Measurements from ENCODE around the gene SNX5.

Gene SNX5

DNA sequence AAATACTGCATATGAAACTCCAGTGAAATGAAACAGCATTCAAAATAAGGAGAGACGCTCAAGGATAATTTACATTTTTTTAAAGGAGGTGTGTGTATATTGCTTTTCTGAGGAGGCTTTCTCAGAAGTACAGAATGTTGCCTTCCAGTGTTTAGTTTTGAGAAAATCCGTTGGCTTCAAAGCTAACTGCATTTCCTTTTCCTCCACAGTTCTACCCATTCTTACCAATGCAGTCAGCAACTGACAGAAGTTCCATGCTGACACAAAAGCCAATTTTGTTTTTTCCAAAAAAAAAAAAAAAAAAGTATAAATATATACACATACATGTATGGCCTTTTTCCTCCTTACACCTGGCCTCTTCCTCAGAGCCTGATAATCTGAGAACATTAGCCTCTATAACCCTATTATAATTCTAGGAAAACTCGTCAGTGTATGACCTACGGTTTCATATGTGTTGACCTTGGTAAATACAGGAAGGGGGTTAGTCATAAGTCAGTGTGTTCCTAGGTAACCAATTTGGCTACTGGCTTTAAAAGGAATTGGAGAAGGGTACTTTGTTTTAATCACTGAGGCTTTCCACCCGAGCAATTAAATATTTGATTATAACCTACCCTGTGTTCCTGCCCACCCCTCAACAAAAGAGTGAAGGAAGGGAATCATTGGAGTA lies 24.4 kb upstream of the SNX5 start:
- DNase-seq (ENCODE audit: low read depth in 3 of 3) = no peak

DNA sequence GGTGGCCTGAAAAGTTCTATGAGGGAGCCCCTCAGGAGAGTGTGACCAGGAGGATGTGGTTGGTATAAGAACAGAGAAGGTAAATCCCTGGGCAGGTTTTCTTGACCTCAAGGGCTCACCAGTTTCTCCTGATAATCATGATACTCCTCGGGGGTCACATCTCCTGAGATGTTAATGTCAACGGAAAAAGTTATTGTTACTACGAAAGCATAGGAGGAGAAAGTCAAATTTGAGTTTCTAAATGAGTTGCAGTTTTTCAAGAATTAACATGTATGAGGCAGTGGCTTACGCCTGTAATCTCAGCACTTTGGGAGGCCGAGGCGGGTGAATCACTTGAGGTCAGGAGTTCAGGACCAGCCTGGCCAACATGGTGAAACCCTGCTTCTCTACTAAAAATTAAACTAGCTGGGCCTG lies 23.6 kb upstream of the SNX5 start:
- peak in 2 of 3 experiments; percentile 18 to 53 for DNase-seq (ENCODE audit: low read depth in 3 of 3)

DNA sequence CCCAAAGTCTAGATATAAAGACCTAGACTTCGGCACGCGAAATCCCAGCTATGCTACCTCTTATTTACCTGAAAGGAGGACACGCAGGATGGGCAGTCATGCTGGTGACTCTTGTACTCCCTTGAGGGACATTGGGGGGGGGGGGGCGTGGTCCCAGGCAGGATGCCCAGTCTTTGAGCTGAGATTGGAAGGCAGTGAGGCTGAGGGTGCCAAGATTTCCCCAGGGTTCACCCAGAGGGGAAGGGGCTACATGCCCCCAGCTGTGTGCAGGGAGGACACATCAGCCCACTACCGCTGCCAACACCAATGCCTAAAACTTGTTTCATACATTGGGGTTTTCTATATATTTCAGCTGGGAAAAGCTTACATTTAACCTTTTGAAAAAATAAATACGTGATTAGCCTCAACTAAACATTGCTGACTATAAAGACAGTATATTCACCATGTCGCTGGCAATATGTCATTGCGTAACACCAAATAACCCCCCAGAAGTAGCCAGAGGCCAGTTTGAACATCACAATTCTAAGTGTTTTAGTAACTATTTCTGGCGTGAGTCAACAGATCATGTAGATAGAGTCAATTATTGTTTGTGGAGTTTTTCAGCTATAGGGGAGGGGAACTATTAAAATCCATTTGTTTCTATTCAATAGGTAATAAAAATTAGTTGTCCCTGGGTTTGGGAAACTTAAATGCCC lies 21.8 kb upstream of the SNX5 start:
- DNase-seq (ENCODE audit: low read depth in 3 of 3) = no peak

DNA sequence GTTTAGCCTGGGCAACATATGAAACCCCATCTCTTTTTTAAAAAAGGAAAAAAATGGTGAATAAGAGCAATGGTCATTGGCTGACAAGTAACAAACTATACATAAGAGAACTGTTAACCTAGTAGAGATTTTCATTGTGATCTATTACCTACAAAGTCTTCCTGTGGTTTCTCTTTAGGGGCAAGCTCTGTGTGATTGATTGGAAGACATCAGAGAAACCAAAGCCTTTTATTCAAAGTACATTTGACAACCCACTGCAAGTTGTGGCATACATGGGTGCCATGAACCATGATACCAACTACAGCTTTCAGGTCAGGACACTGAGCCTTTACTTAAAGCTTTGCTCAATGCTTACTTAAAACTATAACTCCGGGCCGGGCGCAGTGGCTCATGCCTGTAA lies 19.4 kb upstream of the SNX5 start:
- DNase-seq (ENCODE audit: low read depth in 3 of 3) = no peak

DNA sequence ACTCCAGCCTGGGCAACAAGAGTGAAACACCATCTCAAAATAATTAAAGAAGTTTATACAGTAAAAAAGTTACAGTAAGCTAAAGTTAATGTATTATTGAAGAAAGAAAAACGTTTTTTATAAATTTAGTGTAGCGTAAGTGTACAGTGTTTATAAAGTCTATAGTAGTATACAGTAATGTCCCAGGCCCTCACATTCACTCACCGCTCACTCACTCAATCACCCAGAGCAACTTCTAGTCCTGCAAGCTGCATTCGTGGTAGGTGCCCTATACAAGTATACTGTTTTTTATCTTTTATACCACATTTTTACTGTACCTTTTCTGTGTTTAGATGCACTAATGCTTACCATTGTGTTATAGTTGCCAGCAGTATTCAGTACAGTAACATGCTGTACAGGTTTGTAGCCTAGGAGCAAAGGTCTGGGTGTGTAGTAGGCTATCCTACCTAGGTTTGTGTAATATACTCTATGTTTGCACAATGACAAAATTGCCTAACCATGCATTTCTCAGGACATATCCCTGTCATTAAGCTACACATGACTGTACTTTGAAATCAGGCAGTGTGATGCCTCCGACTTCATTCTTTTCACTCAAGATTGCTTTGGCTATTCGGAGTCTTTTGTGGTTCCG lies 16.9 kb upstream of the SNX5 start:
- no peak for DNase-seq (ENCODE audit: low read depth in 3 of 3)

DNA sequence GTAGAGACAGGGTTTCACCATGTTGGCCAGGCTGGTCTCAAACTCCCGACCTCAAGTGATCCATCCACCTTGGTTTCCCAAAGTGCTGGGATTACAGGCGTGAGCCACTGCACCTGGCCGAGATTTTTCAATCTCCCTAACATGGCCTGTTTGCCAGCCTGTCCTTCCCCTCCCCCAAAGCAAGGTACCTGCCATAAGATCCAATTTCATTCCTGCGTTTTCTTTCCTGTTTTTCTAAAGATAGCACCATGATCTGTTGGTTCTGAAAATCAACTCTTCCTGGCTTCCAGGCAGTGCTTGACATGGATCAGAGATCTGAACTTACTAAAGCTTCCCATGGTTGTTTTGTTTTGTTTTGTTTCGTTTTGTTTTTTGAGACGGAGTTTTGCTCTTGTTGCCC lies 7.7 kb upstream of the SNX5 start:
- no peak for DNase-seq (ENCODE audit: low read depth in 3 of 3)

DNA sequence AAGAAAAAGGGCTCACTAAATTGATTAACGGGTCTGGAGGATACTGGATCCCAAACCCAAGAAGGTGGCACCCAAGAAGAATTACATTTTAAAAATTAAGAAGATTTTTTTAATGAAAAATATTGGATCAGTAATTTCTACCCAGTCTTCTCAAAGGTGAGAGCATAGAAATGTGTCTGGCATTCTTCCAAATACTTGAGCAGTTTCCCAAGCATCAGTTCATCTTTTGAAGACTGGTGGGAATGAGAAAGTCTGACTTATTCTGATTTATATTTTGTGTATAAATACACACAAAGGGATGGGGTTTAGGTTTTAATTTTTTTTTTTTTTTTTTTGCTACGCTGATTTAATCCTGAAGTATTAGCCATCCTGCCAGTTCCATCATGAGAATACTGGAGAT lies 3.5 kb upstream of the SNX5 start:
- DNase-seq (ENCODE audit: low read depth in 3 of 3) = no peak

DNA sequence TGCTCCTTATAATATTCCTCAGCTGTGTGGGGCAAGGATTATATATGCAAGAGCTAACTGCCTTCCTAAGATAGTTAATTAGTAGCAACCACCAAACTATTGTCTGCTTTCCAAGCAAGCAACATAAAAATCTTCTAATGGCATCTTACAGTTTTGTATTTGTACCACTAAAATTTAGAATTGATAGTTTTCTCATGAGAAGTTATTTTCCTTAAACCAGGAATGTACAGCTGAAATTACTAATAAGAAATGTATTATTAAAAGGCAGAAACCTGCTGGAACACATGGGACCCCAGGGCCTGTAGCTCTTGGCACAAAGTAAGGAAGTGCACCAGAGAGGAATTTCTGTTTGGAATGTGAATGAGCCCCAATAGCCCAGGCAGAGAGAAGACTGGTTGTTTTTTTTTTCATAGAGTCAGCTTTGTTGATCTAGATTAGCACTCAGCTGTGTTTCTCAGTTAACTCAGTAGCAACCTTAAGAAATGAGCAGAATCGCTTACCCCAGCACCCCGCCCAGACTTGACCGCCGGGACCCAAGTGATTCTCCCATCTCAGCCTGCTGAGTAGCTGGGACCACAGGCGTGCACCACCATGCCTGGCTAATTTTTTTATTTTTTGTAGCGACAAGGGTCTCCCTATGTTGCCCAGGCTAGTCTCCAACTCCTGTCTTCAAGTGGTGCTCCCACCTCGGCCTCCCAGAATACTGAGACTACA lies 2.9 kb upstream of the SNX5 start:
- DNase-seq (ENCODE audit: low read depth in 3 of 3) = no peak

DNA sequence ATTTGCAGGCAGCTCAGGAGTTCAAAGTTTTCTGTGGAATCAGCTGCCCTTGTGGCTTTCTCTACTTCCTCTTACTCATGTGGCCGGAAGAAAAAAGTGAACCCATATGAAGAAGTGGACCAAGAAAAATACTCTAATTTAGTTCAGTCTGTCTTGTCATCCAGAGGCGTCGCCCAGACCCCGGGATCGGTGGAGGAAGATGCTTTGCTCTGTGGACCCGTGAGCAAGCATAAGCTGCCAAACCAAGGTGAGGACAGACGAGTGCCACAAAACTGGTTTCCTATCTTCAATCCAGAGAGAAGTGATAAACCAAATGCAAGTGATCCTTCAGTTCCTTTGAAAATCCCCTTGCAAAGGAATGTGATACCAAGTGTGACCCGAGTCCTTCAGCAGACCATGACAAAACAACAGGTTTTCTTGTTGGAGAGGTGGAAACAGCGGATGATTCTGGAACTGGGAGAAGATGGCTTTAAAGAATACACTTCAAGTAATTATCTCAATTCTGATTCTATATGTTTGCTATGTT lies 1.4 kb upstream of the SNX5 start:
- DNase-seq (ENCODE audit: low read depth in 3 of 3) = no peak

DNA sequence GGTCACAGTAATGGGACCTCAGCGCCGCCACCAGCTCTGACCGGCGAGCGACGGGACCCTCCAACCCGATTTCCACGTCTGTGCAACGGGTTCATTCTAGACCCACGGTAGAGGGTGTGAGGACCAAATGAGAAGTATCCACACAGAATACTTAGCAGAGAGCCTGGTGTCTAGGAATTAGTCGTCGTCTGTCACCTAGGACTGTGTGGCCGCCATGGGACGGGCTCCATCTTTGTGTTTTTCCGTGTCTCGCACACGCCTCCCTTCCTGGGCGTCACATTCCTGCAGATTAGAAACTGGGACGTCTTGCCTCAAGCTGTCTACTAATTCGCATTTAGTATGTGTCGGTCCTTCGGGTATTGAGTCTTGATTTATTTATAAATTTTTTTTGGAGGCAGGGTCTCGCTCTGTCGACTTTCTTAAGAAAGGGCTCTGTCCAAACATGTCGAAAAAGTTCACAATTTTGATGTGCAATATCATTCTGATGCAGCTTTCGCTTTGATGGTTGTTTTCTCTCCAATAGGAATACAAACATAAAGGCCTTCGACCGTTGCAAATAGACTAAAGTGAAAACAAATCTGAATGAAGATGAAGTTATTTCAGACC lies 787 bp upstream of the SNX5 start:
- DNase-seq (ENCODE audit: low read depth in 3 of 3) = peak in 1 of 3 experiments; percentile 40

DNA sequence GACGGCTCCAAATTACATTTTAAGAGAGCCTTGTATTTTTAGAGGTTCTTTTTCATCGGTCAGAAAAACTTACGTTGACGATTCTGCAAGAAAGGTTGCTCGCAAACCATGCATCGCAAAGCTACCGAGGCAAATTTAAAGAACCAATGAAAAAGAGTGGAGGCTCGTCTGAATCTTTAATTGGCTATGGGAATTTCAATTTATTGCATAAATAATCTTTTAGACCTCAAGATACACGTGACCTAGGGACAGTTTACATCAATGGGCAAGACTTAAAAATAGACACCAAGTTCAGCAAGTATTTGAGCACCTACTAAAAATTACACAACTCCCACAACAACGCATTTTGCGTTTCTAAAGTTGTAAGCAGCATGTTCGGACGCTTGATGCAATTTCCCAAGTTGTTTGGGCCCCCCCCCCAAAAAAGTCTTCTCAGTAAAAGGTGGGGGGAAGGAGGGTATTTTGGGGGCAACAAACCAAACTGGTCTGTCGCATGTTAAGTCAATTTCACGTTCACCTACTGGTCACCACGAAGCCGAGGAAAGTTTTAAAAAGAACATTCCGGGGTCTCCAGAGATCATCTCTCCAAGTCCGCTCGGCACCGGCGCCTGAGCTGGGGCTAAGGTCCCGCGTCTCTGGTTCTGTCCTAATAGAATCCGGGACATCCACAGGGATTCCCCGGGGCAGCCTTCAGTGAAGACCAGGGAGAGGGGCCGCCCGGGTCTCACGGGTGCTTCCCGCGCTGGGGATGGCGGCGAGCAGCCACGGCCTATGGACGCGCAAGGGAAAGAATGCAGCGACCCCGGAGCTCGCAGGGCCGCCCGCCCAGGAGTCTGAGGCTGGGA lies 851 bp downstream of the SNX5 start:
- DNase-seq (ENCODE audit: low read depth in 3 of 3) = peak in 1 of 3 experiments; percentile 24

DNA sequence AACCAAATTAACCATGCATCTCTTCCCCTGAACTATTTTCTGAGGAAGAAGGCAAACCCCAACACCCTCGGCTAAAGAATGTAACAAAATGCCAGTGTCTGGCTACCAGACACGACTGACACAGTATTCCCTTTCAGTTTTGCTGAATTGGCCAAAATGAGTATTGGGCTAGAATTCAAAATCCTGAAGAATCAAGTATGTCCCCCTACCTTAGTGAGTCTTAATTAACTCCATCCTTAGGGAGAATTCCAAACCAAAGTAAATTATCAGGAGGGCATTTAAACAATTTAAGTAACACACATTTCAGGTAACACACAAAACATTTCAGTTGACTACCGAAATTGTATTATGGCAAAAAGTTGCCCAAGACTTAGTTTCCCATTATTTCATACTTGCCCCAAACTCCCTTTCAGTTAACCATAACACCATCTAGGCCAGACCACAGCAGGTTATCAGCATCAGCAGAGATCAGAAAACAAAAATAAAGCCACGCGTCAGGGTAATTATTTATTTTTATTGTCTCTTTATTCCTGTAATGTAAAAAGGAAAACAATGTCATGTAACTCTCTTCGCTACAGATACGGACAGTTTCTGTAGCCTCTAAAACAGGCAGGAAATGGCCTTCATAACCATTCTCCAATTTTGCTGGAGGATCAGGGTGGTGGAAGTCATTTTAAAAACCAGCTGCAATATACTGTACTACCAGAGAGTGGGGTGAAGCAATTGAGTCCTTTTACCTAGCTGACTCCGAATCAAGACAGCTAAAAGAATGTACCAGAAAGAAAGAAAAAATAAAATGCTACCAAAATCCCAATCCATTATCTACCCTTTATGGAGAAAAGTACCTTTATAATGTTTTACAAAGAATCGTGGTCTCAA lies 1.9 kb downstream of the SNX5 start:
- DNase-seq (ENCODE audit: low read depth in 3 of 3) = no peak

DNA sequence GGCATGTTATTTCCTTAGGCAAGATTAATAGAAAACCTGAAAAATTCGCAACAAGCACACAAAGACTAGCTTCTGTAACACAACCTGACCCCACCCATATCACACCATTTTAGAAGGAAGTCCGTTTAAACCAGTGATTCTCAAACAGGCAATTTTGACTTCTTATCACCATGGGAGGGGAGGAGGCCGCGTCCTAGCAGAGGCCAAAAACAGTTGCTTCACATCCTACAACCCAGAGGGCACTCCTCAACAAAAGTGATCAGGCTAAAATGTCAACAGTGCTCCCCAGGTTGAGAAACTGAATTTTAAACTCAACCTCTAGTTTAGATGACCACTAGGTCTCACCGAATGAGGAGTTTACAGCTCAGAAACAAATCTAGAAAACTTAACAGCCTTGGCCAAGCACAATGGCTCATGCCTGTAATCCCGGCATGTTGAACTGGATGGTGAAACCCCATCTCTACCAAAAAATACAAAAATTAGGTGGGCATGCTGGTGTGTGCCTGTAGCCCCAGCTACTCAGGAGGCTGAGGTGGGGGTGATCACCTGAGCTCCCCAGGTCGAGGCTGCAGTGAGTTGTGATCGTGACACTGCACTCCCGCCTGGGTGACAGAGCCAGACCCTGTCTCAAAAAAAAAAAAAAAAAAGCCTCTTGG lies 3.4 kb downstream of the SNX5 start:
- no peak for DNase-seq (ENCODE audit: low read depth in 3 of 3)

DNA sequence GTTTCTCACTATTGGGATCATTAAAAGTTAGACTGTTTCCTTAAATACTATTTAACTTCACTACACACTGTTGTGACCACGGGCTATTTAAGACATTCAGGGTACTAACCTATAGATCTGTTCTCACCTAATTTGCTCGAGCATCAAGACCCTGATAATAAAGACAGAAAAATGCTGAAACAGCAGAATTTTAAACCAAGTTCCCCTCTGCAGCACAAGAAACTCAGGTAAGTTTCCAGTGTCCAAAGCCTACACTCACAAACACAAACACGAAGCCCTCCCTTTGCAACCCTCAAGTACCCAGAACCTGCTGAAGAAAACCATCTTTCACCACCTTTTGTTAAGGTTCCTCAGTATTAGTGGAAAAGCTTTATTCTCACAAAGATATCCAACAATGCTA lies 4.0 kb downstream of the SNX5 start:
- no peak for DNase-seq (ENCODE audit: low read depth in 3 of 3)

DNA sequence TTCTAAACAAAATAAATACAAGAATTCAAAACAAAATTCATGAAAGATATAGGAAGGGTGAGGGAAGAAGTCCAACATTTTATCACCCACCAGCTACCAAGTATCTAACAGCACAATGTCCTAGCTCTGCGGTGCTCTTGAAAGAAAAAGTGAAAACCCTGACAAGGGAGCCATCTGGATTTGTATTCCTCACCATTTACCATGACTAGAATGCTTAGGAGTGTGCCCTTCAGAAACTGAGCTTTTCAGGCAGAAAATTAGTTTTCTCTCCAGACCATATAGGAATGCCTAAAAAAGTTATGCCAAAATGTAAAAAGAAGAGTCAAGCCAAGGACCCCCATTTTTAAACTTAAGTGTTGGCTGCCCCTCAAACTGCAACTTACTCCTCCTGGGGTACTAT lies 4.5 kb downstream of the SNX5 start:
- DNase-seq (ENCODE audit: low read depth in 3 of 3) = no peak

DNA sequence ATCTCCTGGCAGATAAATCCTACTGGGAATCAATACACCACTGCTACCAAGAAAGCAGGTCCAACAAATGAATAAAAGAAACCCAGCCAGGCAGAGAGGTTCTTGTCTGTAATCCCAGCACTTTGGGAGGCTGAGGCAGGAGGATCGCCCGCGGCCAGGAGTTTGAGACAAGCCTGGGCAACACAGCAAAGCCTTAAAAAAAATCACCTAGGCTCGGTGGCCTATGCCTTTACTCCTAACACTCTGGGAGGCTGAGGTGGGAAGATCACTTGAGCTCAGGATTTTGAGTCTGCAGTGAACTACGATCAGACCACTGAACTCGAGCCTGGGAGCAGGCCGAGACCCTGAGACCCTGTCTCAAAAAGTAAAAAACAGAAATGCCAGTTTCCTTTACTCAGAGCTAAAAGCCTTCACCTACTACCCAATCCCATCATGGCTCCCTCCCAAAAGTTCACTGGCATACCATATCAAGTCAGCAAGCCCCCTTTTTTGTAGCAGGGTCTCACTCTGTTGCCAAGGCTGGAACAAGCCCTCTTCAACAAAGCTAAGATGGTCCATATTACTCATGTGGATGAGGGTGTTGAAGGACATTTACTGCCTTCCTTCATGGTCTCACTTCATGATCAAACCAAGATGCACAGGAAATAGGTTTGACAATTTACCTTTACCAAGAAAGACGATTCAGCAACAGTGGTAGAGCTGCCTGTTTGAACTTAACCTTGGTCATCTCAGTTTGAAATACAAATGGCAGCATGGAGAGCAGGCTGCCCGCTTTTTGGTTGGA lies 5.3 kb downstream of the SNX5 start:
- DNase-seq (ENCODE audit: low read depth in 3 of 3) = no peak

DNA sequence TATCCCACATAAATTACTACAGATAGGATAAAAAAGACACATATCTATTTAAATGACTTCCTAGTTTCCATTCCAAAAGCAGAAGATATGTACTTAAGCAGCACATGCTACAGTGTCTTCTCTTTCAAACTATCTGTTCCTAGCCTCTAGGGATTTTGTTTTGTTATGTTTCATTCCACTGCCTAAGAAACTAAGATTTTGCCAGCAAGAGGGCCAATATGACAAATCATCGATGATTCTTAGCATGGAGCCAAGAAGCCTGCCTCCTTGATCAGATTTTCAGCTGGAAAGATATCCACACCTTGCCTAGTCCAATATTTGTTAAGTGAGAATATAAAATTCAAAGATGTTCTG lies 7.0 kb downstream of the SNX5 start:
- DNase-seq (ENCODE audit: low read depth in 3 of 3) = no peak

DNA sequence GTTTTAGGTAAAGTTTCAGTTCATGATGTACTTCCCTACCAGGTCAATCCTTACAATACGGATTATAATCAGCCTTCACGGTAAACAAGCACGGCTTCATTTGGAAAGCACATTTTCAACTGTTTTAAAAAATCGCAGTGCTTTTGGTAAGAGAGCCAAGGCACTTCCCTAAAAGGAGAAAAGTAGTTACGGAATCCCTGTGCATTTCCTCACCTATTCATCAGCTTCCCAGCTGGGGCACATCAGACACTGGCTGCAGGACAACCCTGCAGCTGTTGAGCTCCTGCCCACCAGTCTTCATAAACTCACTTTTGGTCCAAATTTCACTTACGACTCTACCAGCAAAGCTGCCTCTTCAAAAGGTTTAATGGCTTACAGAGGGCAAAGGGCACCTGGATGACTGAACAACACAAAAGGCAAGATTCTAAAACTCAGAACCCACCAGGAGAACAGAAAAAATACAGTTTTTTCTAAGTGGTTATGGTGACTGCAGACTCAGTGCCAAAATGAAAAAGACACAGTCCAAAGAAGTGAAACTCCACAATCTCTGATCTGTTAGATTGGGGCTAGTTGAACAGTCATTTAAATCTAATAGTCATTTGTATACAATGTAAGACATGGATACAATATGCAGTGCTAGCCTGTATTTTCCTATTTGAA lies 7.5 kb downstream of the SNX5 start:
- DNase-seq (ENCODE audit: low read depth in 3 of 3) = no peak

Data from stimulated activated CD4-positive, alpha-beta T cell treated with anti-CD3 and anti-CD28 coated beads, TNF-alpha, amount 100 ng/mL, for 24 hours (primary cell).